GM12878 (cell line): ENCODE data around the gene HSPBP1. TPM values are rescaled to one million over a fixed set of nuclear protein-coding genes. Genes with fewer than 3 reads are reported as not detected.

Experiments
- CBX3 ChIP-seq: fragments of 200-600 bp; sonication (generic); IDR thresholded peaks from 2 replicates; pipeline ENCODE4 v1.6.1; 2016; ENCODE audit warnings: low read depth, borderline replicate concordance
- CEBPB ChIP-seq, 2 experiments: fragments of 150-350 bp in 1 of 2; IDR thresholded peaks; 2 replicates each; pipeline ENCODE4 v1.6.1; 2012 to 2014; ENCODE audit warnings: low read depth in 2 of 2, low read length in 2 of 2, borderline replicate concordance in 1 of 2, inconsistent platforms in 1 of 2
- CTCF ChIP-seq, 3 experiments: IDR thresholded peaks in 2 of 3; conservative IDR thresholded peaks in 1 of 3; 2 replicates each; pipeline ENCODE4 v1.5.1; 2011; ENCODE audit warnings: low read depth in 3 of 3, low read length in 3 of 3, mild to moderate bottlenecking in 3 of 3, control low read depth in 2 of 3, moderate library complexity in 2 of 3, inconsistent platforms in 1 of 3, mixed read lengths in 1 of 3; ENCODE audit not compliant: control insufficient read depth in 2 of 3, insufficient read depth in 1 of 3; ENCODE audit errors: extremely low read depth in 1 of 3
- HDGF ChIP-seq: fragments of 450-650 bp; IDR thresholded peaks from 2 replicates; pipeline ENCODE4 v1.6.1; 2016; ENCODE audit warnings: antibody characterized with exemption
- JUNB ChIP-seq: IDR thresholded peaks from 2 replicates; pipeline ENCODE4 v1.6.1; 2016; ENCODE audit warnings: antibody characterized with exemption, mild to moderate bottlenecking
- NFXL1 ChIP-seq: fragments of 450-650 bp; IDR thresholded peaks from 2 replicates; pipeline ENCODE4 v1.6.1; 2017; ENCODE audit warnings: antibody characterized with exemption, mild to moderate bottlenecking, borderline replicate concordance
- TARDBP ChIP-seq: IDR thresholded peaks from 2 replicates; pipeline ENCODE4 v1.6.1; 2016; ENCODE audit warnings: borderline replicate concordance
- ZBTB40 ChIP-seq: fragments of 450-650 bp; IDR thresholded peaks from 2 replicates; pipeline ENCODE4 v1.6.1; 2016; ENCODE audit warnings: mild to moderate bottlenecking, moderate library complexity, borderline replicate concordance
- ZNF687 ChIP-seq: fragments of 450-650 bp; IDR thresholded peaks from 2 replicates; pipeline ENCODE4 v1.6.1; 2017; ENCODE audit warnings: mild to moderate bottlenecking, moderate library complexity
- polyA plus RNA-seq, 11 experiments: library from polyadenylated mRNA; depleted of rRNA in 4 of 11; unstranded in 6 of 11; stranded (reverse) in 5 of 11; fragments of >200 nt; fragmentation: Nextera tagmentation in 4 of 11; fragmentation: Illumina TruSeq in 1 of 11; extraction: Ambion mirVana in 4 of 11; extraction: Trizol in 1 of 11; gene quantifications; 1 replicate in 1 of 11; 2 replicates in 10 of 11; pipeline versions ENCODE4 v1.2.1 to v1.2.3, GENCODE V29; 2011 to 2016; ENCODE audit warnings: inconsistent platforms in 2 of 11, missing spikeins in 2 of 11, low read depth in 1 of 11
- total RNA-seq, 4 experiments: library from RNA; depleted of rRNA in 3 of 4; stranded (reverse); fragments of >200 nt in 3 of 4; fragmentation: Illumina TruSeq in 1 of 4; extraction: Trizol in 1 of 4; gene quantifications; 2 replicates each; pipeline versions ENCODE4 v1.2.1 to v1.2.3, GENCODE V29; 2013 to 2021

HSPBP1 gene
- total and polyA plus RNA-seq, 10 of the 15 experiments (the other 5 are each of a cell fraction or from before 2014, with no cell fraction given): 0.18 to 83.3 (median 23.0) TPM

GRCh38 chr19:55262359-55262758 lies 17.6 kb downstream of the HSPBP1 start (continued):
- no peak for TF ChIP-seq ZBTB40
- TF ChIP-seq CBX3: no peak
- TF ChIP-seq CTCF (IDR thresholded peaks at IDR 0.05 in 2 of 3, conservative IDR thresholded peaks at IDR 0.05 in 1 of 3; ENCODE audit: control insufficient read depth in 2 of 3, extremely low read depth in 1 of 3, insufficient read depth in 1 of 3, low read depth in 3 of 3, low read length in 3 of 3): no peak
- no peak for TF ChIP-seq HDGF
- no peak for TF ChIP-seq CEBPB (IDR thresholded peaks at IDR 0.05; ENCODE audit: borderline replicate concordance in 1 of 2, low read depth in 2 of 2, low read length in 2 of 2)
- no peak for TF ChIP-seq JUNB
- no peak for TF ChIP-seq TARDBP
- TF ChIP-seq NFXL1: no peak
- TF ChIP-seq ZNF687: no peak
